IMR-90 (cell line): ENCODE results near the gene TTC16. TPM values are rescaled to one million over a fixed set of nuclear protein-coding genes. Genes with fewer than 3 reads are reported as not detected.

Experiments used
- ATAC-seq: fragments of 200-7000 bp; cut with Tn5 transposase; 2 replicates; pipeline ENCODE4 v1.9.1; 2020; ENCODE audit warnings: low read depth, mild to moderate bottlenecking, moderate library complexity
- BruUV-seq: library from RNA; stranded (reverse); fragments of 400-500 nt; replicated peaks from 2 replicates; lab custom pipeline; 2021; lab: Mats Ljungman, UMichigan
- CTCF ChIA-PET: fragments of 300-600 bp; formaldehyde crosslinking; extraction: SDS; loops from one replicate; lab custom pipeline; 2021; ENCODE audit warnings: antibody characterized with exemption; lab: Yijun Ruan, JAX
- POLR2A ChIA-PET: fragments of 300-600 bp; sonication (Branson Sonifier 250); formaldehyde crosslinking; loops from one replicate; lab custom pipeline; 2022; ENCODE audit warnings: antibody characterized with exemption; ENCODE audit not compliant: unreplicated experiment; lab: Charles Lee
- DNase-seq: peaks from one replicate; pipeline ENCODE4 v3.0.0; 2013
- H2AFZ ChIP-seq: replicated peaks from 2 replicates; pipeline ENCODE3; 2013; ENCODE audit warnings: low read length, mild to moderate bottlenecking; ENCODE audit not compliant: poor library complexity
- H2AK5ac ChIP-seq: 2 replicates; pipeline ENCODE4 v1.6.1; 2013; ENCODE audit warnings: low read depth, low read length, inconsistent platforms
- H2AK9ac ChIP-seq: replicated peaks from 2 replicates; pipeline ENCODE3; 2013; ENCODE audit warnings: mild to moderate bottlenecking, low read depth, low read length, moderate library complexity; ENCODE audit not compliant: poor library complexity
- H2BK120ac ChIP-seq: 2 replicates; pipeline ENCODE4 v1.6.1; 2013; ENCODE audit warnings: low read depth, low read length, inconsistent platforms
- H2BK15ac ChIP-seq: 3 replicates; pipeline ENCODE4 v1.6.1; 2013; ENCODE audit warnings: low read depth, low read length, inconsistent platforms
- H2BK20ac ChIP-seq: 2 replicates; pipeline ENCODE4 v1.6.1; 2013; ENCODE audit warnings: low read depth, mild to moderate bottlenecking, inconsistent platforms, low read length, moderate library complexity
- H2BK5ac ChIP-seq: 2 replicates; pipeline ENCODE4 v1.6.1; 2013; ENCODE audit warnings: mild to moderate bottlenecking, low read depth, low read length, inconsistent platforms; ENCODE audit not compliant: poor library complexity, severe bottlenecking
- H3K14ac ChIP-seq: replicated peaks from 2 replicates; pipeline ENCODE4 v1.6.1; 2013; ENCODE audit warnings: low read depth, low read length, inconsistent platforms
- H3K18ac ChIP-seq: 2 replicates; pipeline ENCODE4 v1.6.1; 2013; ENCODE audit warnings: low read depth, low read length, control low read depth
- H3K23ac ChIP-seq: 2 replicates; pipeline ENCODE4 v1.6.1; 2013; ENCODE audit warnings: low read depth, low read length, inconsistent platforms
- H3K27ac ChIP-seq: 2 replicates; pipeline ENCODE4 v1.5.1; 2013; ENCODE audit warnings: mild to moderate bottlenecking, control low read depth, low read length; ENCODE audit not compliant: insufficient read depth
- H3K27me3 ChIP-seq: 2 replicates; pipeline ENCODE4 v1.6.1; 2013; ENCODE audit warnings: low read length; ENCODE audit not compliant: control insufficient read depth, insufficient read depth
- H3K36me3 ChIP-seq: 2 replicates; pipeline ENCODE4 v1.6.1; 2013; ENCODE audit warnings: low read length, mixed read lengths; ENCODE audit not compliant: control insufficient read depth, insufficient read depth
- H3K4ac ChIP-seq: 2 replicates; pipeline ENCODE4 v1.6.1; 2013; ENCODE audit warnings: low read depth, low read length, inconsistent platforms
- H3K4me1 ChIP-seq: 2 replicates; pipeline ENCODE4 v1.6.1; 2013; ENCODE audit warnings: low read length, mixed read lengths; ENCODE audit not compliant: control insufficient read depth, insufficient read depth
- H3K4me2 ChIP-seq: 2 replicates; pipeline ENCODE4 v1.6.1; 2013; ENCODE audit warnings: low read depth, mild to moderate bottlenecking, control low read depth, low read length, moderate library complexity
- H3K4me3 ChIP-seq: 2 replicates; pipeline ENCODE4 v1.5.1; 2013; ENCODE audit warnings: low read depth, mild to moderate bottlenecking, control low read depth, low read length, moderate library complexity; ENCODE audit not compliant: insufficient read depth
- H3K56ac ChIP-seq: 2 replicates; pipeline ENCODE4 v1.6.1; 2013; ENCODE audit warnings: low read length, inconsistent platforms; ENCODE audit not compliant: insufficient read depth; ENCODE audit errors: extremely low read depth
- H3K79me1 ChIP-seq, 2 experiments: 2 replicates each; pipeline ENCODE4 v1.6.1; 2013; ENCODE audit warnings: low read length in 2 of 2, inconsistent platforms in 1 of 2, low read depth in 1 of 2
- H3K9ac ChIP-seq: 2 replicates; pipeline ENCODE4 v1.6.1; 2013; ENCODE audit warnings: low read depth, low read length, control low read depth
- H3K9me1 ChIP-seq: 2 replicates; pipeline ENCODE4 v1.6.1; 2013; ENCODE audit warnings: low read length, inconsistent platforms; ENCODE audit not compliant: insufficient read depth
- H3K9me3 ChIP-seq: 2 replicates; pipeline ENCODE4 v1.6.1; 2013; ENCODE audit warnings: low read length; ENCODE audit not compliant: control insufficient read depth, insufficient read depth
- H4K20me1 ChIP-seq: 2 replicates; pipeline ENCODE4 v1.6.1; 2013; ENCODE audit warnings: low read length, inconsistent platforms; ENCODE audit not compliant: insufficient read depth
- H4K5ac ChIP-seq: 2 replicates; pipeline ENCODE4 v1.6.1; 2013; ENCODE audit warnings: mild to moderate bottlenecking, low read depth, low read length, control low read depth
- H4K8ac ChIP-seq, 2 experiments: 2 replicates each; pipeline ENCODE4 v1.6.1; 2013; ENCODE audit warnings: low read depth in 2 of 2, low read length in 2 of 2, control low read depth in 1 of 2, inconsistent platforms in 1 of 2
- H4K91ac ChIP-seq: 2 replicates; pipeline ENCODE4 v1.6.1; 2013; ENCODE audit warnings: low read depth, low read length, inconsistent platforms; ENCODE audit not compliant: insufficient read depth
- ELK1 ChIP-seq: fragments of 150-350 bp; IDR thresholded peaks from 2 replicates; pipeline ENCODE4 v1.6.1; 2016; ENCODE audit warnings: low read depth, mild to moderate bottlenecking, low read length, moderate library complexity, borderline replicate concordance
- FOS ChIP-seq: fragments of 150-350 bp; IDR thresholded peaks from 2 replicates; pipeline ENCODE4 v1.6.1; 2016; ENCODE audit warnings: low read depth, low read length
- RAD21 ChIP-seq: IDR thresholded peaks from 2 replicates; pipeline ENCODE4 v1.6.1; 2012; ENCODE audit warnings: low read length, improper control_type of control experiment
- RCOR1 ChIP-seq: IDR thresholded peaks from 2 replicates; pipeline ENCODE4 v1.6.1; 2012; ENCODE audit warnings: mild to moderate bottlenecking, low read length, improper control_type of control experiment; ENCODE audit not compliant: insufficient replicate concordance
- RFX5 ChIP-seq: IDR thresholded peaks from 2 replicates; pipeline ENCODE4 v1.8.0; 2012; ENCODE audit warnings: low read depth, mild to moderate bottlenecking, low read length, moderate library complexity
- SMC3 ChIP-seq: fragments of 150-350 bp; IDR thresholded peaks from 2 replicates; pipeline ENCODE4 v1.6.1; 2016; ENCODE audit warnings: low read depth, mild to moderate bottlenecking, antibody characterized with exemption, low read length, moderate library complexity
- WGBS, 2 experiments: methylation state at CpG; one replicate each; pipeline versions ENCODE4 v1.1.5 to v1.1.7; 2013; ENCODE audit warnings: missing lambda C conversion rate in 2 of 2; ENCODE audit not compliant: insufficient read length in 1 of 2; ENCODE audit errors: extremely low coverage in 2 of 2; 5-methylcytosine and 5-hydroxymethylcytosine counted together
- dilution Hi-C: fragments of 300-500 bp; cut with HindIII; formaldehyde crosslinking; loops from one replicate; pipeline ENCODE4 v1.14.3; 2018; ENCODE audit warnings: low sequenced_read_pairs; ENCODE audit not compliant: unreplicated experiment
- in situ Hi-C: fragments of 300-500 bp; cut with MboI; formaldehyde crosslinking; loops from 3 replicates; pipeline ENCODE4 v1.14.3; 2019; ENCODE audit warnings: low sequenced_read_pairs, inconsistent platforms, mixed read lengths
- intact Hi-C: fragments of 100-400 bp; cut with micrococcal nuclease; formaldehyde crosslinking; loops from 2 replicates; pipeline ENCODE4 v1.10.0; 2022
- polyA plus RNA-seq, 3 experiments: library from polyadenylated mRNA; depleted of rRNA; stranded (reverse); fragments of >200 nt; gene quantifications; 2 replicates each; pipeline ENCODE4 v1.2.3, GENCODE V29; 2012; ENCODE audit warnings: low replicate concordance in 1 of 3
- total RNA-seq: library from RNA; depleted of rRNA; stranded (reverse); fragments of >200 nt; gene quantifications from 2 replicates; pipeline ENCODE4 v1.2.3, GENCODE V29; 2012
- TF ChIP-seq, protein P1 (sequence below): fragments of 150-350 bp; IDR thresholded peaks from 2 replicates; pipeline ENCODE4 v1.6.1; 2017; ENCODE audit warnings: mild to moderate bottlenecking, antibody characterized with exemption, low read length, low read depth

TTC16 gene
- total and polyA plus RNA-seq, 2 of the 4 experiments (the other 2 are of a cell fraction) = 0.02 TPM; not detected in 1

GRCh38 chr9:127700140-127700539 lies 15.7 kb upstream of the TTC16 start:
- no peak overlapping the region for H3K18ac ChIP-seq
- H3K4me1 ChIP-seq = no peaks in the 10 kb centered on the region
- H3K4ac ChIP-seq = no peak overlapping the region
- WGBS, 2 experiments = 100% methylated on average over 1 of the region's 2 CpGs; no CpG with 5 or more reads in 1 of the 2 experiments
- H2AK5ac ChIP-seq = no peak overlapping the region
- peak overlapping the region; percentile 52 to 88; a peak in 2 of 4 replicates for H4K8ac ChIP-seq
- no peak overlapping the region for H2BK5ac ChIP-seq
- H2AFZ ChIP-seq = no peak overlapping the region
- TF ChIP-seq RFX5 (no peak), RCOR1 (no peak), SMC3 (no peak), ELK1 (no peak), FOS (no peak), RAD21 (no peak)
- TF ChIP-seq, protein P1, sequence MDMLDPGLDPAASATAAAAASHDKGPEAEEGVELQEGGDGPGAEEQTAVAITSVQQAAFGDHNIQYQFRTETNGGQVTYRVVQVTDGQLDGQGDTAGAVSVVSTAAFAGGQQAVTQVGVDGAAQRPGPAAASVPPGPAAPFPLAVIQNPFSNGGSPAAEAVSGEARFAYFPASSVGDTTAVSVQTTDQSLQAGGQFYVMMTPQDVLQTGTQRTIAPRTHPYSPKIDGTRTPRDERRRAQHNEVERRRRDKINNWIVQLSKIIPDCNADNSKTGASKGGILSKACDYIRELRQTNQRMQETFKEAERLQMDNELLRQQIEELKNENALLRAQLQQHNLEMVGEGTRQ = no peak
- no peak for ATAC-seq
- no peaks in the 10 kb centered on the region for H4K20me1 ChIP-seq
- H4K5ac ChIP-seq = no peak overlapping the region
- no peak for DNase-seq
- H3K23ac ChIP-seq = no peak overlapping the region
- no peaks in the 10 kb centered on the region; the same call in none of the 2 replicates for H3K9me1 ChIP-seq
- H3K4me2 ChIP-seq = no peak overlapping the region
- H2BK15ac ChIP-seq = no peak overlapping the region
- no peak overlapping the region for H2BK20ac ChIP-seq
- no peaks in the 10 kb centered on the region for H3K79me1 ChIP-seq
- H3K14ac ChIP-seq = no peak overlapping the region
- intact Hi-C loops (no loop called here), in situ Hi-C loops (no loop called here), dilution Hi-C loops (no loop called here)
- no peak overlapping the region for H3K4me3 ChIP-seq
- H2AK9ac ChIP-seq = no peak overlapping the region
- ChIA-PET POLR2A (no interaction called here), CTCF (no interaction called here)
- no peaks in the 10 kb centered on the region for H3K9me3 ChIP-seq
- H3K27ac ChIP-seq = no peak overlapping the region
- no peak overlapping the region; the same call in 1 of the 2 replicates for H4K91ac ChIP-seq
- no TSS peak for BruUV-seq
- no peak overlapping the region for H2BK120ac ChIP-seq
- H3K36me3 ChIP-seq = no peaks in the 10 kb centered on the region
- H3K27me3 ChIP-seq = no peaks in the 10 kb centered on the region; the same call in 1 of the 2 replicates
- no peak overlapping the region for H3K56ac ChIP-seq
- H3K9ac ChIP-seq = no peak overlapping the region
